ENCODE results near the gene AKTIP.

- TF ChIP-seq POLR2A (IDR thresholded peaks at IDR 0.05; ENCODE audit: low read depth, low read length) (no peak), CTCF (conservative IDR thresholded peaks at IDR 0.05; ENCODE audit: low read depth, low read length) (no peak), FOS (IDR thresholded peaks at IDR 0.05; ENCODE audit: low read depth, low read length) (no peak), MAZ (IDR thresholded peaks at IDR 0.05; ENCODE audit: borderline replicate concordance, low read depth, low read length) (no peak), ELK1 (IDR thresholded peaks at IDR 0.05; ENCODE audit: borderline replicate concordance, low read depth, low read length) (no peak), MXI1 (IDR thresholded peaks at IDR 0.05; ENCODE audit: borderline replicate concordance, low read depth, low read length) (no peak), RFX5 (IDR thresholded peaks at IDR 0.05; ENCODE audit: low read depth, low read length) (no peak), CEBPB (IDR thresholded peaks at IDR 0.05; ENCODE audit: low read depth, low read length) (no peak), RAD21 (IDR thresholded peaks at IDR 0.05; ENCODE audit: low read length) (no peak), USF2 (IDR thresholded peaks at IDR 0.05; ENCODE audit: low read depth, low read length) (no peak)
Measured at GRCh38 chr16:53494636-53495035, 8.4 kb downstream of the AKTIP start.
